SK-N-SH treated with all-trans-retinoic acid at 6 μM for 48 hours (cell line): ENCODE measurements around the gene WASL.

ENCODE experiments used
- ATAC-seq: fragments of 200-7000 bp; cut with Tn5 transposase; 3 replicates; pipeline ENCODE4 v1.9.1; 2020; ENCODE audit warnings: mild to moderate bottlenecking, moderate library complexity
- ARNTL ChIP-seq: fragments of 450-650 bp; formaldehyde crosslinking; IDR thresholded peaks from 2 replicates; pipeline ENCODE4 v1.5.0; 2020; ENCODE audit warnings: low read depth, mild to moderate bottlenecking, moderate library complexity, borderline replicate concordance
- BACH2 ChIP-seq: fragments of 250-450 bp; sonication (Bioruptor Pico); IDR thresholded peaks from 2 replicates; pipeline ENCODE4 v1.9.0; 2021; ENCODE audit warnings: mild to moderate bottlenecking, borderline replicate concordance
- CREB5 ChIP-seq: fragments of 250-450 bp; sonication (Bioruptor Pico); IDR thresholded peaks from 2 replicates; pipeline ENCODE4 v1.5.1; 2020; ENCODE audit warnings: low read depth, mild to moderate bottlenecking, moderate library complexity
- CSDC2 ChIP-seq: fragments of 250-450 bp; sonication (Bioruptor Pico); IDR thresholded peaks from 2 replicates; pipeline ENCODE4 v1.5.0; 2020; ENCODE audit warnings: mild to moderate bottlenecking, moderate library complexity
- CSRNP3 ChIP-seq: fragments of 250-450 bp; sonication (Bioruptor Pico); IDR thresholded peaks from 2 replicates; pipeline ENCODE4 v1.5.1; 2021; ENCODE audit warnings: mild to moderate bottlenecking, moderate library complexity
- GLIS3 ChIP-seq: fragments of 250-450 bp; sonication (Bioruptor Pico); IDR thresholded peaks from 2 replicates; pipeline ENCODE4 v1.5.0; 2020; ENCODE audit warnings: mild to moderate bottlenecking, moderate library complexity
- ISL1 ChIP-seq: fragments of 250-450 bp; sonication (Bioruptor Pico); IDR thresholded peaks from 2 replicates; pipeline ENCODE4 v2.1.2; 2022; ENCODE audit warnings: mild to moderate bottlenecking, moderate library complexity
- OSR1 ChIP-seq: fragments of 250-450 bp; sonication (Bioruptor Pico); IDR thresholded peaks from 2 replicates; pipeline ENCODE4 v1.8.0; 2022; ENCODE audit warnings: moderate library complexity, mild to moderate bottlenecking, inconsistent platforms
- PATZ1 ChIP-seq: fragments of 250-450 bp; sonication (Bioruptor Pico); IDR thresholded peaks from 2 replicates; pipeline ENCODE4 v1.8.0; 2020; ENCODE audit warnings: mild to moderate bottlenecking, moderate library complexity, borderline replicate concordance
- POU6F1 ChIP-seq: fragments of 250-450 bp; sonication (Bioruptor Pico); IDR thresholded peaks from 2 replicates; pipeline ENCODE4 v1.8.0; 2021; ENCODE audit warnings: low read depth, mild to moderate bottlenecking, moderate library complexity, borderline replicate concordance
- SNAI2 ChIP-seq: fragments of 250-450 bp; sonication (Bioruptor Pico); IDR thresholded peaks from 2 replicates; pipeline ENCODE4 v1.5.0; 2020; ENCODE audit warnings: mild to moderate bottlenecking, moderate library complexity
- TCF4 ChIP-seq: fragments of 250-450 bp; sonication (Bioruptor Pico); IDR thresholded peaks from 2 replicates; pipeline ENCODE4 v1.8.0; 2021; ENCODE audit warnings: mild to moderate bottlenecking, moderate library complexity, borderline replicate concordance
- TOX ChIP-seq: fragments of 250-450 bp; sonication (Bioruptor Pico); IDR thresholded peaks from 2 replicates; pipeline ENCODE4 v1.8.0; 2021; ENCODE audit warnings: mild to moderate bottlenecking, moderate library complexity, borderline replicate concordance
- TSHZ2 ChIP-seq: fragments of 250-450 bp; sonication (Bioruptor Pico); IDR thresholded peaks from 2 replicates; pipeline ENCODE4 v1.5.0; 2020; ENCODE audit warnings: mild to moderate bottlenecking, moderate library complexity
- ZC3H10 ChIP-seq: fragments of 250-450 bp; sonication (Bioruptor Pico); IDR thresholded peaks from 2 replicates; pipeline ENCODE4 v1.5.1; 2021; ENCODE audit warnings: mild to moderate bottlenecking, moderate library complexity
- ZFP30 ChIP-seq: fragments of 450-650 bp; formaldehyde crosslinking; IDR thresholded peaks from 2 replicates; pipeline ENCODE4 v1.5.0; 2022; ENCODE audit warnings: mild to moderate bottlenecking, moderate library complexity
- ZNF565 ChIP-seq: fragments of 450-650 bp; formaldehyde crosslinking; conservative IDR thresholded peaks from 2 replicates; pipeline ENCODE4 v1.5.0; 2020; ENCODE audit warnings: low read depth, mild to moderate bottlenecking, moderate library complexity
- ZNF70 ChIP-seq: fragments of 450-650 bp; formaldehyde crosslinking; IDR thresholded peaks from 2 replicates; pipeline ENCODE4 v1.5.0; 2020; ENCODE audit warnings: mild to moderate bottlenecking, moderate library complexity
- ZNF8 ChIP-seq: fragments of 450-650 bp; formaldehyde crosslinking; IDR thresholded peaks from 2 replicates; pipeline ENCODE4 v1.5.0; 2020; ENCODE audit warnings: mild to moderate bottlenecking, moderate library complexity

Gene WASL

GRCh38 chr7:123746931-123747488 lies 1.8 kb downstream of the WASL start:
- no peak for ATAC-seq
- no peak for TF ChIP-seq PATZ1
- no peak for TF ChIP-seq ISL1 (CRISPR knock-in tag)
- no peak for TF ChIP-seq ZNF8 (CRISPR knock-in tag)
- no peak for TF ChIP-seq CSDC2 (CRISPR knock-in tag)
- TF ChIP-seq CREB5 = no peak
- no peak for TF ChIP-seq TOX (CRISPR knock-in tag)
- TF ChIP-seq ZNF565 (CRISPR knock-in tag) = no peak
- TF ChIP-seq ARNTL (CRISPR knock-in tag) = no peak
- no peak for TF ChIP-seq SNAI2

GRCh38 chr7:123746055-123746454 lies 2.7 kb downstream of the WASL start:
- TF ChIP-seq POU6F1 (no peak), GLIS3 (CRISPR knock-in tag) (no peak), OSR1 (CRISPR knock-in tag) (no peak), ISL1 (CRISPR knock-in tag) (no peak), PATZ1 (no peak), ZNF70 (no peak), BACH2 (no peak), TSHZ2 (no peak), CSRNP3 (CRISPR knock-in tag) (no peak), TOX (CRISPR knock-in tag) (no peak), ZC3H10 (CRISPR knock-in tag) (no peak)
- ATAC-seq = no peak

- no peak for ATAC-seq
- TF ChIP-seq ZFP30 (CRISPR knock-in tag) (no peak), ARNTL (CRISPR knock-in tag) (no peak), POU6F1 (no peak), ZNF70 (no peak), TCF4 (no peak), ZNF8 (CRISPR knock-in tag) (no peak), TSHZ2 (no peak)
Measured at GRCh38 chr7:123745437-123745836, 3.4 kb downstream of the WASL start.
